Fibroblast of skin of back (primary cell): Measurements from ENCODE around the gene AGBL5.
A peak's percentile ranks its signal among the peaks of the same experiment; 100 is the strongest.

Experiments used
- DNase-seq: peaks from one replicate; pipeline ENCODE4 v3.0.0-alpha.2; 2013

AGBL5 gene

GRCh38 chr2:27023740-27024139 is 27.7 kb upstream of the AGBL5 start:
- no peak for DNase-seq

DNA sequence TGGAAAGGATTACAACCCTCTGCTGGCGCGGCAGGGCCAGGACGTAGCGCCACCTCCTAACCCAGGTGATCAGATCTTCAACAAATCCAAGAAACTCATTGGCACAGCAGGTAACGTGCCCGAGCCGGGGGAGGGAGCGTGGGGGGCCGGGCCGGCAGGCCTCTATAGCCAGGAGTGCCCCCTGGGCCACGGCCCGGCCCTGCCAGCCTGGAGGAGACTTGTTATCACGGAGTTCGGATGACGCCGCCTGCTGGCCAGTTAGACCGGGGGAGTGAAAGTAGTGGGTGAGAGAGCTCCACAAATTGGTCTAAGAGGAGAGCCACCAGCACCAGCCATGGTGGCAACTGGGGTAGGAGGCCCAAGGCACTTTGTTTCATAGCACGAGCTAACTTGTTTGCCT is 27.3 kb upstream of the AGBL5 start:
- no peak for DNase-seq

DNA sequence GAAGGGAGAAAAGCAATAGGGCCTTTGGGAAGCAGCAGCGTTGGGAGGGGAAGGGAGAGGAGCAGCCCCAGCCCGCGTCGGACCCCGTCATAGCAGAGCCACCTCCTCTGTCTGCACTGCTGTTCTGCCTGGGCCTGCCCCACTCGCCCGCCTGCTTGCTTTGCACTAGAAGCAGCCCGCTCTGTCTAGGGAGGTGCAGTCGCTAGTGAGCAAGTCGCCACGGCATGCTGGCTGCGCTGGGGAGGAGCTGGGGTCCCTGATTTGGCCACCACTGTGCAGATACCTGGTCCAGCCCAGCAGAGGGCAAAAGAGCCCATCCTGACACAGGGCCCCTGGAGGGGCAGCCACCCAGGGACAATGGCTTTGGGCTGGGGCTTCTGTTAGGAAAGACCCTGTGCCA is 26.7 kb upstream of the AGBL5 start:
- DNase-seq = no peak

DNA sequence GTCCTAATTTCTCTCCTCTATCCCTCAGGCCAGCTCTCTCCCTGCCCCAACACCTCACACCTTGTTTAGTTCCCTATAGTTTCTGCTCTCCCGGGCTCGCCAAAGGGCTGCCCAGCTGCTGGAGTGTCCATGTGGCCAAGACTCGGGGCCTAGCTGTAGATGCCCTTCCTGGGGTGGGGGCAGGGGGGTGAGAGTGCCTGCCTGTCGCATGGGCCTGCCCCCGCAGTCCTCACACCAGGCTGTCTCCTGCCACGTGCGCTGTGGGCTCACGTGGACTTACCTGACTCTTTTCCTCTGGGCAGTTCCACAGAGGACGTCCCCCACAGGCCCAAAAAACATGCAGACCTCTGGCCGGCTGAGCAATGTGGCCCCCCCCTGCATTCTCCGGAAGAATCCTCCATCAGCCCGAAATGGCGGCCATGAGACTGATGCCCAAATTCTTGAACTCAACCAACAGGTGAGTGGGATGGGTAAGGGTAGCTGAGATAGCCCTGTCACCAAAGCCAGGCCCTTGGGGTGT is 26.1 kb upstream of the AGBL5 start:
- no peak for DNase-seq

DNA sequence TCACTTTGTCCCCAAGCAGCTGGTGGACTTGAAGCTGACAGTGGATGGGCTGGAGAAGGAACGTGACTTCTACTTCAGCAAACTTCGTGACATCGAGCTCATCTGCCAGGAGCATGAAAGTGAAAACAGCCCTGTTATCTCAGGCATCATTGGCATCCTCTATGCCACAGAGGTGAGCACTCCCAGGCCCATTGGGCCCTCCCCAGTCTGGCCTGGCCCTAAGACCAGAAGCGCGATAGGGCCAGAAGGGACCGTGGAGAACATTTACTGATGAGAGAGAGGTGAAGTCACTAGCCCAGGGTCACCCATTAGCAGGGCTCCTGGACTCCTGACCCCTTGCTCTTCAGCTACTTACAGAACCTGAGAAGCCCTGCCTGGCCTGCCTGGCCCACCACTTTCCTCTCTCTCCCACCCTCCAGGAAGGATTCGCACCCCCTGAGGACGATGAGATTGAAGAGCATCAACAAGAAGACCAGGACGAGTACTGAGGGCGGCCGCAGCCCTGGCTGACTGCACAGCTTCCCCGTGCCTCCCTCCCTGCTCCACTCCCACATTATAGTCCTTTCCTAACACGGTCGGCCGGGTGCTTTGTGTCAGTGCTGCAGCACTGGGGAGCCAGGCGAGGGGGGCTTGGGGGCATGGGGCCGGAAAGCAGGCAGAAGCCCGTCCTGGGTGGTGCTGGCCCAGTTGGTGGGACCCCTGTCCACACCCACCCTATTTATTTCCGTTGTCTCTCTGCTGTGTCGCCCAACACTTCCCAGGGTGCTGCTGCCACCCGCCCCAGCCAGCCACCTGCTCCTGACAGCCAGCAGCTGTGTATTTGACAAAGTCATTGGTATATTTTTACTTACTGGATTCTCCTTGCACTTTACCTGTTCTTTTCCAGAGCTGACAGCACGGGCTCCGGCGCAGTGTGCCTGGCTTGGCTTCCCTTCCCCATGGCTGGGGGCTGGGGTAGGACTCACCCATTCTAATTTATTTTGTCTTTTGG is 25.3 kb upstream of the AGBL5 start:
- no peak for DNase-seq

DNA sequence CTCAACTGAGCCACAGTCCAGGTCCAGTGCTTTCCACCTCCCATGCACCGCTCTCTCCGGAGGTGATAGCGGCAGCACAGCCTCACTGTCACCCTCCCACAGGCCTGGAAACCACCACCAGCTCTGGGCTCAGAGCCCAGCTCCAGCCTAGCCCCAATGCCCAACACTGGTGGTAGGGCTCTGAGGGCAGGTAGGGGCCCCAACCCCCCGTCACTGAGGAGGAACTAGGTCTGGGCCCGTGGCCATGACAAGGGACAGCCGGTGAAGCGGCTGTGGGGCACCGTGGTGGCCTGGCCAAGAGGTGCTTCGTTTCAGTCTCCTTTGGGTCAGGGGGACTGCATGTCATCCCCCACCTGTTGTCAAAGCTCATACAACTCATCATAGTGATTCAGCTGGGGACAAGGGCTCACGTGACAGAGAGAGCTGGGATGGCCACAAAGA is 24.2 kb upstream of the AGBL5 start:
- DNase-seq = no peak

DNA sequence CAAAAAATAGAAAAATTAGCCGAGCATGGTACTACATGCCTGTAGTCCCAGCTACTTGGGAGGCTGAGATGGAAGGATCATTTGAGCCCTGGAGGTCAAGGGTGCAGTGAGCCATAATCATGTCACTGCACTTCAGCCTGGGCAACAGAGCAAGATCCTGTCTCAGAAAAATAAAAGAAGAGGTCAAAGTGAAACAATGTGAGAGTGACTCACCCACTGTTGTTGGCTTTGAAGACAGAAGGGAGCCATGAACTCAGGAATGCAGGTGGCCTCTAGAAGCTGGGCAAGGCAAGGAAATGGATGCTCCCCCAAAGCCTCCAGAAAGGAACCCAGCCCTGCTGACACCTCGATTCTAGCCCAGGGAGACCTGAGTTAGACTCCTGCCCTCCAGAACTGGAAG is 22.4 kb upstream of the AGBL5 start:
- no peak for DNase-seq

- peak; percentile 88 for DNase-seq
Measured at GRCh38 chr2:27032495-27033252, 18.8 kb upstream of the AGBL5 start, which contains the start of gene TMEM214. Gene TMEM214 (plus strand): TSS chr2:27032965. CDS start chr2:27033016, 51 bp downstream.

DNA sequence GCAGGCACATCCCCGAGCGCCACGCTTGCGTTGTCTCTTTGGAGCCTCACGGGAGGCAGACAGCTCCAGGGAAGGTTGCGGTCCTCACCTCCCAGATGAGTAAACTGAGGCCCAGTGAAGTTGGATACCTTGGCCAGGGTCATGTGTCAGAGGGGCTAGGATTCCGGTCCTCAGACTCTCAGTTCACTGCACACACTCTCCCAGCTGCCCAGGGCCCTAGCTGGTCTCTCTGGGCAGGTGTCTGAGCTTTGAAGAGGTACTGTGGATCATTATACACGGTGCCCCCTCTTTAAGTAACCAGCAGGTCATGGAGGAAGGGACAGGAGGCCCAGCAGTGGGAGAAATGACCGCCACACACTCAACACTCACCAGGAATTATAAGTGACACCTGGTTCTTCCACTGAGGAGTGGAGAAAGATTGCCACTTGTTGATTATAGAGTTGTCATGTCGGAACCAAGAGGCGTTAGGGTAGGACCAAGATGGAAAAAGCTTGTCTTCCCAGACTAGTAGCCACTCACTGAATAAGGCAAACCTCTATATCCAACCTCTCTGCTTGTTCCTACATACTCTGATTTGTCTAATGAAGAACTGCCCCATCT is 18.1 kb upstream of the AGBL5 start:
- DNase-seq = no peak

DNA sequence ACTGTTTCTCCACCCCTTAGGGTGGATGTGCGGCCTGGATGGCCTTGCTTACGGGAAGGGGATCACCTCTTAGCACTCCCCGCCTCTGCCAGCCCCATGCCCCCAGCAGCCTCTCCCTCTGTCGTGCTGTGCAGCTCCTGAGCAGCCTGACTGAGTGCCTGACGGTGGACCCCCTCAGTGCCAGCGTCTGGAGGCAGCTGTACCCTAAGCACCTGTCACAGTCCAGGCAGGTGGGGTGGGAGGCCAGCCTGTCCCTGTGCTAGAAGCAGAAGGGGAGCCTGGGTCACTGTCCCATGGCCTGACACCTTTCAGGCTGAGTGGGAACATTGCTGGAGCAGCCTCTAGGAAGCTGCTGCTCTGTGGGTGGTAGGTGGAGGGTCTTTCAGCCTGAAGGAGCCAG is 13.5 kb upstream of the AGBL5 start:
- DNase-seq = no peak

DNA sequence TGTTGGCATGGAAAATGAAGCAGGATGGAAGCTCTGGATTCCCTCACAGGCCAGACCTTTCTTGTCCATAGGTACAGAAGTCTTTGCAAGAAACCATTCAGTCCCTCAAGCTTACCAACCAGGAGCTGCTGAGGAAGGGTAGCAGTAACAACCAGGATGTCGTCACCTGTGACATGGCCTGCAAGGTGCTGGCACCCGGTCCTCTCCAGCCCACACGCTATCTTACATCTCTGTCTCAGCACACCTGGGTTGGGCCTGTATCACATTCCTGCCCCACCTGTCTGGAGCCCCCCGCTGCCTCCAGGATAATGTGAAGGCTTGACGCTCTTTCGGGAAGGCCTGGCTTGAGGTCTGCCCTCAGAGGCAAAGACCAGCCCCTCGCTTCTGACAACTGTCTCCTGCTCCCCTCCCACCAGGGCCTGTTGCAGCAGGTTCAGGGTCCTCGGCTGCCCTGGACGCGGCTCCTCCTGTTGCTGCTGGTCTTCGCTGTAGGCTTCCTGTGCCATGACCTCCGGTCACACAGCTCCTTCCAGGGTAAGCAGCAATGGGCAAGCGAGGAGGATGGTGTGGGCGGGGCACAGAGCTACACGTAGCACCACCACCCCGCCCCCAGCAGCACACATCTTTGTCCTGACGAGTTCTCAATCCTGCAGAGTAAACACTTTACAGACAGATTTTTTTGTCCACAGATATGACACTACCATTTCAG is 12.7 kb upstream of the AGBL5 start:
- no peak for DNase-seq

DNA sequence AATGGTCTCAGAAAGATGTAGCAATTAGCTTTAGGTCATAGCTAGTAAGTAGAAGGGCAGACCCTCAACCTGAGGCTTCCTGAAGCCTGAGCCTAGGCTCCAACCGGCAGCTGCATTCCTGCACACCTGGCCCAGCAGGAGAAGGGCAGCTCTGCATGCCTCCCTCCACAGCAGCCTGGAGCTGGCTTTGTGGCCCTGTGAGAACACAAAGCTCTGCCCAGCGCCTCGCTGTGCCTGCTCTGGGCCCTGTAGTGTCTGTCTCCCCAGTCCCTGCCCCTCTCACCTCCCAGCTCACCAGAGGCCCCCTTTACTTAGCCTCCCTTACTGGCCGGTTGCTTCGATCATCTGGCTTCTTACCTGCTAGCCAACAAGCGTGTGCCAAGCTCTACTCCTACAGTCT is 12.0 kb upstream of the AGBL5 start:
- DNase-seq = no peak

DNA sequence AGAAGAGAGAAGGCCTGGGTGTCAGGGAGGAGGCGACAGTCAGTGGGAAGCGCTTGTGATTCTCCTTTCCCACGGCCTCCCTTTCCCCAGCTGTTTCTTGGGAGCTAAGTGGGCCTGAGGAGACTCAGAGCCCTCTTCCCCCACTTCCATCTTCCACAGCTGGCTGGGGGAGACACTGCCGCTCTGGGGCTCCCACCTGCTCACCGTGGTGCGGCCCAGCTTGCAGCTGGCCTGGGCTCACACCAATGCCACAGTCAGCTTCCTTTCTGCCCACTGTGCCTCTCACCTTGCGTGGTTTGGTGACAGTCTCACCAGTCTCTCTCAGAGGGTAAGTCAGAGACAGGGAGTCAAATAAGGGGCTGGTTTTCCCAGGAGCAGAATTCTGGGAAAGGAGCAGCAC is 11.6 kb upstream of the AGBL5 start:
- no peak for DNase-seq

DNA sequence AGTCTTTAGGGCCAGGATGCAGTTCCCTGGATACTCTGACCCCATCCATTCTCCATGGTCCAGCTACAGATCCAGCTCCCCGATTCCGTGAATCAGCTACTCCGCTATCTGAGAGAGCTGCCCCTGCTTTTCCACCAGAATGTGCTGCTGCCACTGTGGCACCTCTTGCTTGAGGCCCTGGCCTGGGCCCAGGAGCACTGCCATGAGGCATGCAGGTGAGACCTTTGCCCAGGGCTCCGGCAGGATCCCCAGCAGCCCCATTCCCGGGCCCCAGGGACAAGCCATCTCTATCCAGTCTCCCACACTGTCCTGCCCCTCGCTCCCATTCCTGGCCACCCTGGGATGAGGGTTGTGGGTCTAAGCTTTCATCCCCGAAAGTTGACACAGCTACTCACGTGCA is 11.2 kb upstream of the AGBL5 start:
- no peak for DNase-seq

- peak; percentile 47 for DNase-seq
Measured at GRCh38 chr2:27041752-27042151, 9.7 kb upstream of the AGBL5 start.

DNA sequence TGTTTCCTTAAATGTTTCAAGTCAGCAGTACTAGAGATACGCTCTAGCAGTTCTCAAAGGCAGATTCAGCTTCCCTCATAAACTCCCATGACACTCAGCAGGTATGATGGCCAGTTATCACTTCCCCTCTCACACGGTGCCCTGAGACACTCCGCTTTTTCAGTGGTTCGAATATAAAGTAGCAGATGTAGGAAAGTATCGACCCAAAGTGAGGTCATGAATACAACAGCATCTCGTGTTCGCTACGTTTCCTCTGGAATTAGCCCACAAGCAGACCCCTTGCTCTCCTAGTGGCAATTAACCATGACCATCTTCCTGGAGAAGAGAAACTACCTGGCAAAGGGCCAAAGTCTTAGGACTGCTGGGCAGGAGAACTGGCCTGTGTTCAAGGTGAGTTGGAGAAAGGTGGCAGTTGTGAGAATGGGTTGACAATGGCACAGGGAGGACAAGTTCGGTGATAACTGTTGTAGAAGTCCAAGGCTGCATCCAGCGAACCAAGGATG is 9.3 kb upstream of the AGBL5 start:
- no peak for DNase-seq

- DNase-seq = no peak
Measured at GRCh38 chr2:27042985-27043634, 8.4 kb upstream of the AGBL5 start.

- no peak for DNase-seq
Measured at GRCh38 chr2:27049422-27050280, 1.8 kb upstream of the AGBL5 start.

GRCh38 chr2:27050281-27050995 is 1.0 kb upstream of the AGBL5 start:
- peak; percentile 95 for DNase-seq
